IMR-90 (cell line): Measurements from ENCODE around the gene PCP4L1. TPM values are rescaled to one million over a fixed set of nuclear protein-coding genes. Genes with fewer than 3 reads are reported as not detected.

Experiments
- ATAC-seq: fragments of 200-7000 bp; cut with Tn5 transposase; 2 replicates; pipeline ENCODE4 v1.9.1; 2020; ENCODE audit warnings: low read depth, mild to moderate bottlenecking, moderate library complexity
- BruUV-seq: library from RNA; stranded (reverse); fragments of 400-500 nt; replicated peaks from 2 replicates; lab custom pipeline; 2021; lab: Mats Ljungman, UMichigan
- CTCF ChIA-PET: fragments of 300-600 bp; formaldehyde crosslinking; extraction: SDS; loops from one replicate; lab custom pipeline; 2021; ENCODE audit warnings: antibody characterized with exemption; lab: Yijun Ruan, JAX
- POLR2A ChIA-PET: fragments of 300-600 bp; sonication (Branson Sonifier 250); formaldehyde crosslinking; loops from one replicate; lab custom pipeline; 2022; ENCODE audit warnings: antibody characterized with exemption; ENCODE audit not compliant: unreplicated experiment; lab: Charles Lee
- DNase-seq: peaks from one replicate; pipeline ENCODE4 v3.0.0; 2013
- H2AFZ ChIP-seq: replicated peaks from 2 replicates; pipeline ENCODE3; 2013; ENCODE audit warnings: low read length, mild to moderate bottlenecking; ENCODE audit not compliant: poor library complexity
- H2AK5ac ChIP-seq: 2 replicates; pipeline ENCODE4 v1.6.1; 2013; ENCODE audit warnings: low read depth, low read length, inconsistent platforms
- H2AK9ac ChIP-seq: replicated peaks from 2 replicates; pipeline ENCODE3; 2013; ENCODE audit warnings: mild to moderate bottlenecking, low read depth, low read length, moderate library complexity; ENCODE audit not compliant: poor library complexity
- H2BK120ac ChIP-seq: 2 replicates; pipeline ENCODE4 v1.6.1; 2013; ENCODE audit warnings: low read depth, low read length, inconsistent platforms
- H2BK15ac ChIP-seq: 3 replicates; pipeline ENCODE4 v1.6.1; 2013; ENCODE audit warnings: low read depth, low read length, inconsistent platforms
- H2BK20ac ChIP-seq: 2 replicates; pipeline ENCODE4 v1.6.1; 2013; ENCODE audit warnings: low read depth, mild to moderate bottlenecking, inconsistent platforms, low read length, moderate library complexity
- H2BK5ac ChIP-seq: 2 replicates; pipeline ENCODE4 v1.6.1; 2013; ENCODE audit warnings: mild to moderate bottlenecking, low read depth, low read length, inconsistent platforms; ENCODE audit not compliant: poor library complexity, severe bottlenecking
- H3K14ac ChIP-seq: replicated peaks from 2 replicates; pipeline ENCODE4 v1.6.1; 2013; ENCODE audit warnings: low read depth, low read length, inconsistent platforms
- H3K18ac ChIP-seq: 2 replicates; pipeline ENCODE4 v1.6.1; 2013; ENCODE audit warnings: low read depth, low read length, control low read depth
- H3K23ac ChIP-seq: 2 replicates; pipeline ENCODE4 v1.6.1; 2013; ENCODE audit warnings: low read depth, low read length, inconsistent platforms
- H3K27ac ChIP-seq: 2 replicates; pipeline ENCODE4 v1.5.1; 2013; ENCODE audit warnings: mild to moderate bottlenecking, control low read depth, low read length; ENCODE audit not compliant: insufficient read depth
- H3K27me3 ChIP-seq: 2 replicates; pipeline ENCODE4 v1.6.1; 2013; ENCODE audit warnings: low read length; ENCODE audit not compliant: control insufficient read depth, insufficient read depth
- H3K36me3 ChIP-seq: 2 replicates; pipeline ENCODE4 v1.6.1; 2013; ENCODE audit warnings: low read length, mixed read lengths; ENCODE audit not compliant: control insufficient read depth, insufficient read depth
- H3K4ac ChIP-seq: 2 replicates; pipeline ENCODE4 v1.6.1; 2013; ENCODE audit warnings: low read depth, low read length, inconsistent platforms
- H3K4me1 ChIP-seq: 2 replicates; pipeline ENCODE4 v1.6.1; 2013; ENCODE audit warnings: low read length, mixed read lengths; ENCODE audit not compliant: control insufficient read depth, insufficient read depth
- H3K4me2 ChIP-seq: 2 replicates; pipeline ENCODE4 v1.6.1; 2013; ENCODE audit warnings: low read depth, mild to moderate bottlenecking, control low read depth, low read length, moderate library complexity
- H3K4me3 ChIP-seq: 2 replicates; pipeline ENCODE4 v1.5.1; 2013; ENCODE audit warnings: low read depth, mild to moderate bottlenecking, control low read depth, low read length, moderate library complexity; ENCODE audit not compliant: insufficient read depth
- H3K56ac ChIP-seq: 2 replicates; pipeline ENCODE4 v1.6.1; 2013; ENCODE audit warnings: low read length, inconsistent platforms; ENCODE audit not compliant: insufficient read depth; ENCODE audit errors: extremely low read depth
- H3K79me1 ChIP-seq, 2 experiments: 2 replicates each; pipeline ENCODE4 v1.6.1; 2013; ENCODE audit warnings: low read length in 2 of 2, inconsistent platforms in 1 of 2, low read depth in 1 of 2
- H3K9ac ChIP-seq: 2 replicates; pipeline ENCODE4 v1.6.1; 2013; ENCODE audit warnings: low read depth, low read length, control low read depth
- H3K9me1 ChIP-seq: 2 replicates; pipeline ENCODE4 v1.6.1; 2013; ENCODE audit warnings: low read length, inconsistent platforms; ENCODE audit not compliant: insufficient read depth
- H3K9me3 ChIP-seq: 2 replicates; pipeline ENCODE4 v1.6.1; 2013; ENCODE audit warnings: low read length; ENCODE audit not compliant: control insufficient read depth, insufficient read depth
- H4K20me1 ChIP-seq: 2 replicates; pipeline ENCODE4 v1.6.1; 2013; ENCODE audit warnings: low read length, inconsistent platforms; ENCODE audit not compliant: insufficient read depth
- H4K5ac ChIP-seq: 2 replicates; pipeline ENCODE4 v1.6.1; 2013; ENCODE audit warnings: mild to moderate bottlenecking, low read depth, low read length, control low read depth
- H4K8ac ChIP-seq, 2 experiments: 2 replicates each; pipeline ENCODE4 v1.6.1; 2013; ENCODE audit warnings: low read depth in 2 of 2, low read length in 2 of 2, control low read depth in 1 of 2, inconsistent platforms in 1 of 2
- H4K91ac ChIP-seq: 2 replicates; pipeline ENCODE4 v1.6.1; 2013; ENCODE audit warnings: low read depth, low read length, inconsistent platforms; ENCODE audit not compliant: insufficient read depth
- BHLHE40 ChIP-seq: fragments of 150-350 bp; IDR thresholded peaks from 2 replicates; pipeline ENCODE4 v1.6.1; 2016; ENCODE audit warnings: mild to moderate bottlenecking, low read depth, low read length
- CEBPB ChIP-seq: IDR thresholded peaks from 2 replicates; pipeline ENCODE4 v1.6.1; 2012; ENCODE audit warnings: low read depth, low read length, improper control_type of control experiment
- CHD1 ChIP-seq: IDR thresholded peaks from 2 replicates; pipeline ENCODE4 v1.6.1; 2012; ENCODE audit warnings: low read depth, low read length, improper control_type of control experiment
- FOS ChIP-seq: fragments of 150-350 bp; IDR thresholded peaks from 2 replicates; pipeline ENCODE4 v1.6.1; 2016; ENCODE audit warnings: low read depth, low read length
- MAZ ChIP-seq: IDR thresholded peaks from 2 replicates; pipeline ENCODE4 v1.6.1; 2012; ENCODE audit warnings: low read depth, mild to moderate bottlenecking, low read length, improper control_type of control experiment, moderate library complexity, borderline replicate concordance
- NFE2L2 ChIP-seq: fragments of 150-350 bp; IDR thresholded peaks from 2 replicates; pipeline ENCODE4 v1.6.1; 2016; ENCODE audit warnings: low read depth, mild to moderate bottlenecking, low read length
- POLR2A ChIP-seq: IDR thresholded peaks from 2 replicates; pipeline ENCODE4 v1.6.1; 2012; ENCODE audit warnings: mild to moderate bottlenecking, low read depth, low read length
- RCOR1 ChIP-seq: IDR thresholded peaks from 2 replicates; pipeline ENCODE4 v1.6.1; 2012; ENCODE audit warnings: mild to moderate bottlenecking, low read length, improper control_type of control experiment; ENCODE audit not compliant: insufficient replicate concordance
- RFX5 ChIP-seq: IDR thresholded peaks from 2 replicates; pipeline ENCODE4 v1.8.0; 2012; ENCODE audit warnings: low read depth, mild to moderate bottlenecking, low read length, moderate library complexity
- SMC3 ChIP-seq: fragments of 150-350 bp; IDR thresholded peaks from 2 replicates; pipeline ENCODE4 v1.6.1; 2016; ENCODE audit warnings: low read depth, mild to moderate bottlenecking, antibody characterized with exemption, low read length, moderate library complexity
- WGBS, 2 experiments: methylation state at CpG; one replicate each; pipeline versions ENCODE4 v1.1.5 to v1.1.7; 2013; ENCODE audit warnings: missing lambda C conversion rate in 2 of 2; ENCODE audit not compliant: insufficient read length in 1 of 2; ENCODE audit errors: extremely low coverage in 2 of 2; 5-methylcytosine and 5-hydroxymethylcytosine counted together
- dilution Hi-C: fragments of 300-500 bp; cut with HindIII; formaldehyde crosslinking; loops from one replicate; pipeline ENCODE4 v1.14.3; 2018; ENCODE audit warnings: low sequenced_read_pairs; ENCODE audit not compliant: unreplicated experiment
- in situ Hi-C: fragments of 300-500 bp; cut with MboI; formaldehyde crosslinking; loops from 3 replicates; pipeline ENCODE4 v1.14.3; 2019; ENCODE audit warnings: low sequenced_read_pairs, inconsistent platforms, mixed read lengths
- intact Hi-C: fragments of 100-400 bp; cut with micrococcal nuclease; formaldehyde crosslinking; loops from 2 replicates; pipeline ENCODE4 v1.10.0; 2022
- polyA plus RNA-seq, 3 experiments: library from polyadenylated mRNA; depleted of rRNA; stranded (reverse); fragments of >200 nt; gene quantifications; 2 replicates each; pipeline ENCODE4 v1.2.3, GENCODE V29; 2012; ENCODE audit warnings: low replicate concordance in 1 of 3
- total RNA-seq: library from RNA; depleted of rRNA; stranded (reverse); fragments of >200 nt; gene quantifications from 2 replicates; pipeline ENCODE4 v1.2.3, GENCODE V29; 2012
- TF ChIP-seq, protein P1 (sequence below): conservative IDR thresholded peaks from 2 replicates; pipeline ENCODE4 v1.5.1; 2012; ENCODE audit warnings: mild to moderate bottlenecking, low read depth, low read length, improper control_type of control experiment
- TF ChIP-seq, protein P2 (sequence below): fragments of 150-350 bp; IDR thresholded peaks from 2 replicates; pipeline ENCODE4 v1.6.1; 2016; ENCODE audit warnings: low read depth, mild to moderate bottlenecking, low read length, moderate library complexity, borderline replicate concordance

Gene PCP4L1
- total and polyA plus RNA-seq, 2 of the 4 experiments (the other 2 are of a cell fraction) = not detected

DNA sequence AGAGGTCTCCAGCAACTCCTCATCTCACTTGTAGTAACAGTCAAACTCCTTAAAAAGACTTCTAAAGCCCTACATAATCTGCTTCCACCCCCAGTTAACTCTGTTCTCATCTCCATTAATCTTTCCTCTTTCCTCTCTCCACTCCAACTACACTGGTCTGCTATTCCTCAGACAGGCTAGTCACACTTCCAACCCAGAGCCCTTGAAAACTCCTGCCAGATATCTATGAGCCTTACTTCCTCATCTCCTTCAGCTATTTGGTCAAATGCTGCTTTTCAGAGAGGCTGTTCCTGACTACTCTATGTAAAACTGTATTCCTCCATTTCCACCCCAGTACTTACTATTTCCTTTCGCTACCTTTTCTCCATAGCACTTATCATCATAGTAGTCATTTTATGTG lies 24.4 kb downstream of the PCP4L1 start:
- no TSS peak for BruUV-seq

More for the DNA sequence above, 24.4 kb downstream of the PCP4L1 start:
- H2BK120ac ChIP-seq = no peak overlapping the region
- ChIA-PET CTCF (interaction anchor here (0.9 kb wide), 1 partner anchor 8 kb away, joined by 3 read pairs; no protein-coding TSS in a partner anchor), POLR2A (no interaction called here)
- H3K56ac ChIP-seq = no peak overlapping the region
- H2AK9ac ChIP-seq = no peak overlapping the region
- H4K5ac ChIP-seq = no peak overlapping the region
- H4K8ac ChIP-seq = no peak overlapping the region
- WGBS, 2 experiments = no CpG with 5 or more reads among the region's 1 CpG
- DNase-seq (no peak), ATAC-seq (no peak)
- no peak overlapping the region for H2AK5ac ChIP-seq
- H3K9me1 ChIP-seq = no peaks in the 10 kb centered on the region
- no peak overlapping the region for H3K4ac ChIP-seq
- no peak overlapping the region for H3K14ac ChIP-seq
- H2BK5ac ChIP-seq = no peak overlapping the region
- no peaks in the 10 kb centered on the region for H3K36me3 ChIP-seq
- in situ Hi-C loops (no loop called here), intact Hi-C loops (no loop called here), dilution Hi-C loops (no loop called here)
- no peak overlapping the region for H3K27ac ChIP-seq
- H3K4me1 ChIP-seq = no peaks in the 10 kb centered on the region
- H3K79me1 ChIP-seq = no peaks in the 10 kb centered on the region
- H3K4me3 ChIP-seq = no peak overlapping the region
- H3K9ac ChIP-seq = no peak overlapping the region
- TF ChIP-seq BHLHE40 (no peak), NFE2L2 (no peak), CEBPB (no peak), SMC3 (no peak), FOS (no peak), CHD1 (no peak), RFX5 (no peak), RCOR1 (no peak), MAZ (no peak), POLR2A (no peak)
- TF ChIP-seq, protein P1, sequence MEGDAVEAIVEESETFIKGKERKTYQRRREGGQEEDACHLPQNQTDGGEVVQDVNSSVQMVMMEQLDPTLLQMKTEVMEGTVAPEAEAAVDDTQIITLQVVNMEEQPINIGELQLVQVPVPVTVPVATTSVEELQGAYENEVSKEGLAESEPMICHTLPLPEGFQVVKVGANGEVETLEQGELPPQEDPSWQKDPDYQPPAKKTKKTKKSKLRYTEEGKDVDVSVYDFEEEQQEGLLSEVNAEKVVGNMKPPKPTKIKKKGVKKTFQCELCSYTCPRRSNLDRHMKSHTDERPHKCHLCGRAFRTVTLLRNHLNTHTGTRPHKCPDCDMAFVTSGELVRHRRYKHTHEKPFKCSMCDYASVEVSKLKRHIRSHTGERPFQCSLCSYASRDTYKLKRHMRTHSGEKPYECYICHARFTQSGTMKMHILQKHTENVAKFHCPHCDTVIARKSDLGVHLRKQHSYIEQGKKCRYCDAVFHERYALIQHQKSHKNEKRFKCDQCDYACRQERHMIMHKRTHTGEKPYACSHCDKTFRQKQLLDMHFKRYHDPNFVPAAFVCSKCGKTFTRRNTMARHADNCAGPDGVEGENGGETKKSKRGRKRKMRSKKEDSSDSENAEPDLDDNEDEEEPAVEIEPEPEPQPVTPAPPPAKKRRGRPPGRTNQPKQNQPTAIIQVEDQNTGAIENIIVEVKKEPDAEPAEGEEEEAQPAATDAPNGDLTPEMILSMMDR = no peak
- TF ChIP-seq, protein P2, sequence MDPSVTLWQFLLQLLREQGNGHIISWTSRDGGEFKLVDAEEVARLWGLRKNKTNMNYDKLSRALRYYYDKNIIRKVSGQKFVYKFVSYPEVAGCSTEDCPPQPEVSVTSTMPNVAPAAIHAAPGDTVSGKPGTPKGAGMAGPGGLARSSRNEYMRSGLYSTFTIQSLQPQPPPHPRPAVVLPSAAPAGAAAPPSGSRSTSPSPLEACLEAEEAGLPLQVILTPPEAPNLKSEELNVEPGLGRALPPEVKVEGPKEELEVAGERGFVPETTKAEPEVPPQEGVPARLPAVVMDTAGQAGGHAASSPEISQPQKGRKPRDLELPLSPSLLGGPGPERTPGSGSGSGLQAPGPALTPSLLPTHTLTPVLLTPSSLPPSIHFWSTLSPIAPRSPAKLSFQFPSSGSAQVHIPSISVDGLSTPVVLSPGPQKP = no peak
- H4K91ac ChIP-seq = no peak overlapping the region
- H3K18ac ChIP-seq = no peak overlapping the region
- peaks cover 20% of the 10 kb centered on the region for H3K27me3 ChIP-seq
- H3K4me2 ChIP-seq = no peak overlapping the region
- no peak overlapping the region for H2BK15ac ChIP-seq
- H2BK20ac ChIP-seq = no peak overlapping the region
- no peaks in the 10 kb centered on the region for H3K9me3 ChIP-seq
- H4K20me1 ChIP-seq = no peaks in the 10 kb centered on the region
- H3K23ac ChIP-seq = no peak overlapping the region
- H2AFZ ChIP-seq = no peak overlapping the region
